ENCODE results near the gene EXOC3L4. TPM values are rescaled to one million over a fixed set of nuclear protein-coding genes. Genes with fewer than 3 reads are reported as not detected.

The EXOC3L4 gene
- total and polyA plus RNA-seq, 9 of the 15 experiments (the other 6 are each of a cell fraction or from before 2014, with no cell fraction given) = 0.10 to 6.7 (median 0.98) TPM; not detected in 1

- TF ChIP-seq RFX5 (IDR thresholded peaks at IDR 0.05; ENCODE audit: low read depth, low read length) = no peak
- peak; percentile 56 for TF ChIP-seq LEF1 (IDR thresholded peaks at IDR 0.05)
- no peak for TF ChIP-seq MAFK (IDR thresholded peaks at IDR 0.05; ENCODE audit: low read length)
- TF ChIP-seq POLR2G (IDR thresholded peaks at IDR 0.05; ENCODE audit: low read depth, low read length) = 0 out of 2 replicates have a peak, but pooled peaks have one; percentile 43
- TF ChIP-seq ETV1 (tag; conservative IDR thresholded peaks at IDR 0.05; ENCODE audit: low read depth) = no peak
- 0 out of 2 replicates have a peak, but pooled peaks have one; percentile 54 for TF ChIP-seq MTA3 (IDR thresholded peaks at IDR 0.05; ENCODE audit: borderline replicate concordance)
- no peak for TF ChIP-seq E2F8 (IDR thresholded peaks at IDR 0.05; ENCODE audit: low read depth, partially characterized antibody)
- no peak for TF ChIP-seq DLX4 (CRISPR knock-in tag; IDR thresholded peaks at IDR 0.05)
- no peak for TF ChIP-seq MEF2D (tag; conservative IDR thresholded peaks at IDR 0.05; ENCODE audit: low read depth)
- TF ChIP-seq JUN (IDR thresholded peaks at IDR 0.05; ENCODE audit: borderline replicate concordance, low read depth, low read length) = peak; percentile 86
- no peak for TF ChIP-seq JUN (CRISPR knock-in tag; IDR thresholded peaks at IDR 0.05; ENCODE audit: borderline replicate concordance)
- TF ChIP-seq SFPQ (IDR thresholded peaks at IDR 0.05; ENCODE audit: low read depth, low read length) = no peak
- TF ChIP-seq NFE2 (IDR thresholded peaks at IDR 0.05; ENCODE audit: low read depth) = 0 out of 2 replicates have a peak, but pooled peaks have one; percentile 25
- TF ChIP-seq RBBP5 (IDR thresholded peaks at IDR 0.05; ENCODE audit: borderline replicate concordance, insufficient read depth, low read length, poor library complexity, severe bottlenecking) = peak; percentile 24
- no peak for TF ChIP-seq TFE3 (CRISPR knock-in tag; IDR thresholded peaks at IDR 0.05)
- TF ChIP-seq KDM1A (IDR thresholded peaks at IDR 0.05) = peak; percentile 93 to 94
- peak in 1 of 2 experiments; percentile 93; a peak in 2 of 4 replicates for TF ChIP-seq TEAD1 (CRISPR knock-in tag; IDR thresholded peaks at IDR 0.05)
- peak in 1 of 2 experiments; percentile 63; a peak in 2 of 4 replicates for TF ChIP-seq HDAC1 (IDR thresholded peaks at IDR 0.05)
- TF ChIP-seq SMAD4 (CRISPR knock-in tag; conservative IDR thresholded peaks at IDR 0.05) = peak; percentile 73
- no peak for TF ChIP-seq ZNF551 (CRISPR knock-in tag; IDR thresholded peaks at IDR 0.05)
Observed at GRCh38 chr14:103109535-103110441, 15.3 kb downstream of the EXOC3L4 start (continued).
